Breast epithelium (tissue), 4 donors: ENCODE results near the gene ADCY5. TPM values are rescaled to one million over a fixed set of nuclear protein-coding genes. Genes with fewer than 3 reads are reported as not detected.

Source experiments
- DNase-seq, 2 donors: peaks; one replicate each; pipeline ENCODE4 v3.0.0-alpha.2; 2019; ENCODE audit warnings: low spot score in 2 of 2
- H3K27ac ChIP-seq, 2 donors: fragments of 200-600 bp; sonication (generic) in 1 of 2; one replicate each; pipeline ENCODE4 v1.5.1; 2016 to 2019; ENCODE audit warnings: mild to moderate bottlenecking in 1 of 2
- H3K27me3 ChIP-seq, 2 donors: fragments of 200-600 bp; sonication (generic) in 1 of 2; one replicate each; pipeline versions ENCODE4 v1.5.1 to v1.6.0; 2017 to 2019; ENCODE audit warnings: control low read depth in 1 of 2, mild to moderate bottlenecking in 1 of 2
- H3K36me3 ChIP-seq: fragments of 200-600 bp; one replicate; pipeline ENCODE4 v1.5.1; 2019
- H3K4me1 ChIP-seq, 2 donors: fragments of 200-600 bp; sonication (generic); one replicate each; pipeline ENCODE4 v1.5.1; 2016 to 2019; ENCODE audit warnings: control low read depth in 1 of 2
- H3K4me3 ChIP-seq, 3 donors: fragments of 200-600 bp; sonication (generic); 1 replicate in 2 of 3; 2 replicates in 1 of 3; pipeline ENCODE4 v1.5.1; 2016 to 2019; ENCODE audit warnings: mild to moderate bottlenecking in 3 of 3, moderate library complexity in 2 of 3
- H3K9me3 ChIP-seq, 2 donors: fragments of 200-600 bp; sonication (generic) in 1 of 2; one replicate each; pipeline ENCODE4 v1.5.1; 2016 to 2019; ENCODE audit warnings: control low read depth in 1 of 2
- POLR2A ChIP-seq: fragments of 450-650 bp; IDR thresholded peaks from one replicate; pipeline ENCODE4 v1.6.1; 2016; ENCODE audit warnings: antibody characterized with exemption, mild to moderate bottlenecking, moderate library complexity
- POLR2AphosphoS5 ChIP-seq, 3 donors: sonication (generic); formaldehyde crosslinking; IDR thresholded peaks; one replicate each; pipeline ENCODE4 v1.6.1; 2017; ENCODE audit warnings: antibody characterized with exemption in 3 of 3
- intact Hi-C: fragments of 100-400 bp; cut with DNase I; formaldehyde crosslinking; loops from one replicate; pipeline ENCODE4 v1.15.1; 2023; ENCODE audit warnings: low total_unique reads
- total RNA-seq, 3 donors: library from RNA; depleted of rRNA; stranded (reverse); fragments of >200 nt; gene quantifications; one replicate each; pipeline ENCODE4 v1.1.0, GENCODE V29; 2016
- TF ChIP-seq, protein P1 (sequence below), 3 donors: fragments of 450-650 bp; IDR thresholded peaks; one replicate each; pipeline ENCODE4 v1.5.1; 2016 to 2017; ENCODE audit warnings: antibody characterized with exemption in 3 of 3, mild to moderate bottlenecking in 3 of 3, moderate library complexity in 3 of 3

The ADCY5 gene
- total RNA-seq, 3 donors from 2014 or later: 10.1 to 32.5 (median 11.5) TPM

- no peak overlapping the region for H3K4me3 ChIP-seq
- H3K9me3 ChIP-seq: no peaks in the 10 kb centered on the region
- H3K27me3 ChIP-seq: no peaks in the 10 kb centered on the region
- DNase-seq: peak in 1 of 2 donors; percentile 20
- peak overlapping the region; percentile 25 to 59 for H3K27ac ChIP-seq
- intact Hi-C loops: no loop called here
- TF ChIP-seq POLR2A (no peak), POLR2AphosphoS5 (IDR thresholded peaks at IDR 0.05) (no peak)
- TF ChIP-seq, protein P1, sequence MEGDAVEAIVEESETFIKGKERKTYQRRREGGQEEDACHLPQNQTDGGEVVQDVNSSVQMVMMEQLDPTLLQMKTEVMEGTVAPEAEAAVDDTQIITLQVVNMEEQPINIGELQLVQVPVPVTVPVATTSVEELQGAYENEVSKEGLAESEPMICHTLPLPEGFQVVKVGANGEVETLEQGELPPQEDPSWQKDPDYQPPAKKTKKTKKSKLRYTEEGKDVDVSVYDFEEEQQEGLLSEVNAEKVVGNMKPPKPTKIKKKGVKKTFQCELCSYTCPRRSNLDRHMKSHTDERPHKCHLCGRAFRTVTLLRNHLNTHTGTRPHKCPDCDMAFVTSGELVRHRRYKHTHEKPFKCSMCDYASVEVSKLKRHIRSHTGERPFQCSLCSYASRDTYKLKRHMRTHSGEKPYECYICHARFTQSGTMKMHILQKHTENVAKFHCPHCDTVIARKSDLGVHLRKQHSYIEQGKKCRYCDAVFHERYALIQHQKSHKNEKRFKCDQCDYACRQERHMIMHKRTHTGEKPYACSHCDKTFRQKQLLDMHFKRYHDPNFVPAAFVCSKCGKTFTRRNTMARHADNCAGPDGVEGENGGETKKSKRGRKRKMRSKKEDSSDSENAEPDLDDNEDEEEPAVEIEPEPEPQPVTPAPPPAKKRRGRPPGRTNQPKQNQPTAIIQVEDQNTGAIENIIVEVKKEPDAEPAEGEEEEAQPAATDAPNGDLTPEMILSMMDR (IDR thresholded peaks at IDR 0.05): no peak
- H3K36me3 ChIP-seq: no peaks in the 10 kb centered on the region
- H3K4me1 ChIP-seq: peaks cover 0 to 3% of the 10 kb centered on the region in 2 donors
These were observed 75.4 kb downstream of the ADCY5 start for GRCh38 chr3:123373474-123373987.

DNA sequence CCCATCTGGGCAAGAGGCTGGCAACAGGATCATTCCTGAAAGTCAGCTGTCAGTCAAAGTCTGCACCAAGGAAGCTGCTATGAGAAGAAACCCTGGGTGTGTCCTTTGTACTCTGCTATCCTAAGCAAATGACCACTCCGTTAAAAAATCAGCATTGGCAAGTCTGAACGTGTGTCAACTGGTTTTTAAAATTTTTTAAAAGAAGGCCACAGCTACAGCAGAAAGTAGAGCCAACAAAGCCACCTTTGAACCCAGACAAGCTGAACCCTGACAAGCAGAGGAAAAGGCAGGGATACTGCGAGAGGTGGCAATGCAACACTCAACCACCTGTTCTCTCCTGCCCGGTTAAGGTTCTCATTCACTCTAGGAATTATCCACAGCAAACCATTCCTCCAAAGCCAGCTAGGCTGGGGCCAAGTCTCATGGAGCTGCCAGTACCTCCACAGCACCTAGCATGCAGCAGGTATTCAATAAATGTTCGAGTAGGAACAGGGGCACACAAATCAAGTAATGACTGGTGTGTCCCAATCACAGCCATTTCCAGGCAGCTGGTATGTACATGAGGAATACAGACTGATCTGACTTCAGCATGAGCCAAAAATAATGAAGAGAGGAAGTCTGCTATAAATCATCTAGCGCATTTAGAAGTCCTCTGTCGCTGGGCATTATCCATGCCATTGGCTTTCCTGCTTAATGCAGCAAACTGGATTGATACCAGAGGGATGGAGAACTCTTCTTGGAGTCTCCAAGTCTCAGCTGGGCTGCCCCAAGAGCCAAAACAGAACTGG is 76.0 kb downstream of the ADCY5 start:
- Histone ChIP-seq H3K36me3 (no peaks in the 10 kb centered on the region), H3K4me1 (peaks cover 0 to 3% of the 10 kb centered on the region in 2 donors), H3K27me3 (no peaks in the 10 kb centered on the region), H3K9me3 (no peaks in the 10 kb centered on the region), H3K27ac (peak overlapping the region; percentile 45 to 59), H3K4me3 (no peak overlapping the region)
- DNase-seq: no peak
- intact Hi-C loops: no loop called here
- no peak for TF ChIP-seq POLR2A
- TF ChIP-seq, protein P1 (IDR thresholded peaks at IDR 0.05): no peak
- no peak for TF ChIP-seq POLR2AphosphoS5 (IDR thresholded peaks at IDR 0.05)

DNA sequence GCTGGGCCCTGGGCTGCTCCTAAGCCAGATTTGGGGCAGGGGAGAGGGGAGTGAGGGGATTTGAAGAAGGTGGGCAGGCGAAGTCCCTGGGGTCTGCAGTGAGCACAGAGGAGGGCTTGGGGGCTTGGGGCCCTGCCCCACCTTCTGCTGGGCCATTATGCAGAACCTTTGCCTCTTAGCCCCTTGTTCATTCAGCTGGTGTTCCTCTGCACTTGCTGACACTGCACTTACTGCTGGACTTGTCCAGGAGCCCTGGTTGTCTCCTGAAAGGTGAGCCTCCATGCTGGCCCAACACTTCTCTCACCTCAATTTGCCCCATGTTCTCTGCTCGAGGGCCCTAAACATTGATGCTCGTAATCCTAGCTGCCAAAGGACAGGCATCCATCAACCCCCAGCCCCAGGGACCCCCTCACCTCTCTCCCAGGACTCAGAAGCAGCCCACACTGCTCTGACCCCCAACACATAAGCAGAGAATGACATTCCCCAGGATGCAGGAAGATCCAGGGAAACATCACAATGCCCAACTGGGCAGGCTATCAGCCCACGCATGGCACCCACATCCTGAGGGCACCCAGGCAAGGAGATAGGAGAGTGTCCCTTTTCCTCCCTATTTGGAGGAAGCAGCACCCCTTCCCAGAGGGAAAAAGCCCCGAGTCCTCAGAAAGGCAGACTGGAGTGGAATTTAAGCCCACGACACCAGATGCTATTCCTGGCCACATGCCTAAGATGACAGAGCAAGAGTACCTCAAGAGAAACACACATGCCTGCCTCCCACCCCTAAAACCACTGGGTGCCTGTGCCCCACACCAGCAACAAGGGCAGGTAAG is 76.8 kb downstream of the ADCY5 start:
- intact Hi-C loops: no loop called here
- H3K36me3 ChIP-seq: no peaks in the 10 kb centered on the region
- TF ChIP-seq POLR2AphosphoS5 (IDR thresholded peaks at IDR 0.05): no peak
- TF ChIP-seq POLR2A: no peak
- TF ChIP-seq, protein P1 (IDR thresholded peaks at IDR 0.05): no peak
- peak overlapping the region; percentile 45 to 59 for H3K27ac ChIP-seq
- DNase-seq: peak in 1 of 2 donors; percentile 30
- peaks cover 0 to 3% of the 10 kb centered on the region in 2 donors for H3K4me1 ChIP-seq
- no peak overlapping the region for H3K4me3 ChIP-seq
- no peaks in the 10 kb centered on the region for H3K27me3 ChIP-seq
- H3K9me3 ChIP-seq: no peaks in the 10 kb centered on the region

DNA sequence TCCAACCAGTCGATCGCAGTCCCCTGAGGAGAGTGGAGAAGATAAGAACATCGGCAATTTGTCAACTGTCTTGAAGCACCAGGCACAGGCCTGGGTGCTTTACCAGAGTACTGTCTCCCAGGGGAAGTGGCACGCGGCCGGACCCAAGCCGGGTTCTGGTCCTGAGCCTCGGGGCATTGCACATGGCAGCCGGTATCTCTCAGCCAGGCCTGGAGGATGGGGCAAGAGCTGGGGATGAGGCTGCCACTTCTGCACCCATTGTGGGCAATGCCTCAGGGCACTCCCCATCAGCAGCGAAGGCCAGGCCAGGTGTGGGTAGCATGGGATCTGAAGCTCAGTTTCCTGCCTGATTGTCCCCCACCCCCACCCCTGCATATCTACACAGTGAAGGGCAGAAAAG is 77.5 kb downstream of the ADCY5 start:
- Histone ChIP-seq H3K27me3 (no peaks in the 10 kb centered on the region), H3K4me3 (no peak overlapping the region), H3K27ac (no peak overlapping the region), H3K9me3 (no peaks in the 10 kb centered on the region), H3K36me3 (no peaks in the 10 kb centered on the region), H3K4me1 (peaks cover 0 to 3% of the 10 kb centered on the region in 2 donors)
- intact Hi-C loops: no loop called here
- TF ChIP-seq, protein P1 (IDR thresholded peaks at IDR 0.05): no peak
- no peak for TF ChIP-seq POLR2AphosphoS5 (IDR thresholded peaks at IDR 0.05)
- DNase-seq: peak in 1 of 2 donors; percentile 33

- intact Hi-C loops: no loop called here
- H3K4me3 ChIP-seq: no peak overlapping the region
- H3K36me3 ChIP-seq: no peaks in the 10 kb centered on the region
- H3K9me3 ChIP-seq: no peaks in the 10 kb centered on the region
- DNase-seq: no peak
- no peak overlapping the region for H3K27ac ChIP-seq
- peaks cover 0 to 3% of the 10 kb centered on the region in 2 donors for H3K4me1 ChIP-seq
- TF ChIP-seq POLR2A: no peak
- no peak for TF ChIP-seq POLR2AphosphoS5 (IDR thresholded peaks at IDR 0.05)
- TF ChIP-seq, protein P1 (IDR thresholded peaks at IDR 0.05): no peak
- no peaks in the 10 kb centered on the region for H3K27me3 ChIP-seq
These were observed 78.1 kb downstream of the ADCY5 start for GRCh38 chr3:123370819-123371218.
